ENCODE results near the gene STAT2.
"Not testable (repeated sequence)": the region's sequence is repeated elsewhere in the genome, so short reads cannot be mapped to it uniquely, and the experiment has no call there.

STAT2 gene

DNA sequence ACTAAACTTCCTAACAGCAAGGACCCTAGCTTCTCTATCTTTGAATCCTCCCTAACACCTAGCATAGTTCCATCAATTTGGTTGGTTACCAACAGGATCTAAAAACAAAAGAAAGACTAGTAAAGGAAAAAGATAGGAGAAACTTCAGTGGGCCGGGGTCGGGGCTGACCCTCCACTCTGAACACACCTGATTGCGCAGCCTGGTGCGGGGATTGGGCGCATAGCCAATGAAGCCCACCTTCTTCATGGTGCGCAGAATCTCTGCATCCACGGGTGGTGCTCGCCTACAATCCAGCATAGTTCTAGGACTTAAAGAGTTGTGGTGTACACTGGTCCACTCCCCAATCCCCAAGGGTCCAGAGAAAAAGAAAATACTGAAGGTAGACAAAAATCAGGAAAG is 33.8 kb downstream of the STAT2 start:
- DNase-seq (ENCODE audit: low read depth), result no peak

DNA sequence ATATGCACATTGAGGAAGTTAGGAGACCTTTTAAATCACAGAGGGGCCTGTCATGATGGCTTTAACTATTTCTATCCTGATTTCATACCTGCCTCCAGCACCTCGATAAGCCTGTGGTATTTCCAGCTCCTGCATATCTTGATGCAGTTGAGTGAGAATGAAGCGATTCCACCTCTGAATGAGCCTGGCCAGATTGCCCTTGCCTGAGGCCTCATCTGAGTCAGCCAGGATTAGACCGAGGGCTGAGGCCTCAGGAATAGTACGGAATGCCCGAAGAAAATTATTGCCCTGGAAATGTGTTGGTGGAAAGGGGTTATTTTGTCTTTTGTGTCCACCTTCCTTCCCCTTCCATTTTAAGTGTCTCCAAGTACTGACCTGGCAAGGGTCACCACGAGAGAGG is 35.7 kb downstream of the STAT2 start:
- no peak for DNase-seq (ENCODE audit: low read depth)

GRCh38 chr12:56321610-56322009 is 38.3 kb downstream of the STAT2 start:
- not testable (repeated sequence) for DNase-seq (ENCODE audit: low read depth)

GRCh38 chr12:56321027-56321426 is 38.9 kb downstream of the STAT2 start:
- no peak for DNase-seq (ENCODE audit: low read depth)

DNA sequence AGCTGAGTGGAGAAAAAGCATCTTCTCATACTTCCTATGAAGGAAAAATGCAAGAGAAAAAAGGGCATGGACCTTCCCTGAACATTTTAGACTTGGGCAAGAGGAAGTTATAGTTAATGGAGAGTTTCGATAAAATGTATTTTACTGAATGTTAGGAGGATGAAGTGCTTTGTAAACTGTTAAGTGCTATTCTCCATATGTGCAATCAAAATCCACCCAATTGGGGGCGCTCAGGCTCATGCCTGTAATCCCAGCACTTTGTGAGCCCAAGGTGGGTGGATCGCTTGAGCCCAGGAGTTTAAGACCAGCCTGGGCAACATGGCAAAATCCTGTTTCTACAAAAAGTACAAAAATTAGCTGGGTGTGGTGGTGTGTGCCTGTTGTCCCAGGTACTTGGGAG is 42.2 kb downstream of the STAT2 start:
- DNase-seq (ENCODE audit: low read depth), result no peak

GRCh38 chr12:56315622-56316473 is 44.1 kb downstream of the STAT2 start, which contains the start of gene CNPY2:
CNPY2 (minus strand) TSS chr12:56315988; CDS start chr12:56315217, 771 bp downstream.
- peak; percentile 86 for DNase-seq (ENCODE audit: low read depth)

GRCh38 chr12:56315249-56315621 is 44.7 kb downstream of the STAT2 start:
- no peak for DNase-seq (ENCODE audit: low read depth)

GRCh38 chr12:56311003-56311402 is 48.9 kb downstream of the STAT2 start:
- no peak for DNase-seq (ENCODE audit: low read depth)

GRCh38 chr12:56308714-56309113 is 51.2 kb downstream of the STAT2 start:
- DNase-seq (ENCODE audit: low read depth), result no peak

GRCh38 chr12:56307221-56307965 is 52.5 kb downstream of the STAT2 start:
- DNase-seq (ENCODE audit: low read depth), result no peak

- DNase-seq (ENCODE audit: low read depth), result no peak
These were observed 54.9 kb downstream of the STAT2 start for GRCh38 chr12:56304872-56305590.

DNA sequence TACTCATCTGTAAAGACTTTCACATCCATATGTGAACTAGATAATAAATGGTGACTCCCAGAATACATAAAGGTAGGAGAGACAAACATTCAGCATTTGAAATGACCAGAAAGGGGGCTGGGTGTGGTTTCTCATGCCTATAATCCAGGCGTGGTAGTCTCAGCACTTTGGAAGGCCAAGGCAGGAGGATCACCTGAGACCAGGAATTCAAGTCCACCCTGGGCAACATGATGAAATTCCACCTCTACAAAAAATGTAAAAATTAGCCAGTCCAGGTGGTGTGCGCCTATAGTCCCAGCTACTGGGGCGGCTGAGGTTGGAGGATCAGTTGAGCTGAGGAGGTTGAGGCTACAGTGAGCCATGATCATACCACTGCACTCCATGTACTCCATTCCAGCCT is 55.6 kb downstream of the STAT2 start:
- no peak for DNase-seq (ENCODE audit: low read depth)

DNA sequence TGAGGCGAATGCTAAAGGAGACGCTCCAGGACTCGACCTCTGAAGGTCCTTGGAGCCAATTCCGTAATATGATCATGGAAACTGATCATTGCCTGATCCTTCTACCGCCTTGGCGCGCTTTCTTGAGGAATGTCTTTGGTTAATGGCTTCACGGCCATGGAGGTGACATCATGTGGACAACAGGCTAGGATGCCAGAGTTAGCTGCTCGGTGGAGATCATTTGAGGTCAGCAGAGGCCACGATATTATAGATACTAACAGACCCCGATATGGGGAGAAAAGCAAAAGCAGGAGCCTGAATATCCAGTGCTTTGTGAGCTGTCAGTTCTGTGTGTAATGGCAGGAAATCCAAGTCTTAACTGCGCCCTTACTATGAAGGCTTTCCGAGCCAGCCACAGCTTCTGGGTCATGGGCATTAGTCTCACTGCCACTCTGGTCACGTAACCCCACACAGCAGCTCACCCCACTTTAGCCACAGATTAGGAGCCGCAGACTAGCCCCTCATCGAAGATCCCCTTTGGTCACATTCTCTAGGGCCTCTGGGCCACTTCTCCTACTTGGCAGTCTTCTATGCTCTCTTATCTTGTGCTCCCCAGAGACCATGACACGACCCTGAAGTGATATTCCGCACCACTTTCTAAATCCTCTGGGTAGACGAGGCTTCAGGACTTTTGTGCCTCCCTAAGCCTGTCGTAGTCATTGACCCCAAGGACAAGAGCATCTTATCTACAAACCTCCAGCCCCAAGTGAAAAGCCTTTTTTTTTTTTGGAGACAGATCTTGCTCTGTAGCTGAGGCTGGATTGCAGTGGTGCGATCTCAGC is 59.1 kb downstream of the STAT2 start:
- DNase-seq (ENCODE audit: low read depth), result no peak

- peak; percentile 97 for DNase-seq (ENCODE audit: low read depth)
These were observed 59.9 kb downstream of the STAT2 start, which contains the start of gene CS for GRCh38 chr12:56299853-56300643. CS (minus strand) TSS chr12:56300330; CDS start chr12:56300201, 129 bp downstream.

DNA sequence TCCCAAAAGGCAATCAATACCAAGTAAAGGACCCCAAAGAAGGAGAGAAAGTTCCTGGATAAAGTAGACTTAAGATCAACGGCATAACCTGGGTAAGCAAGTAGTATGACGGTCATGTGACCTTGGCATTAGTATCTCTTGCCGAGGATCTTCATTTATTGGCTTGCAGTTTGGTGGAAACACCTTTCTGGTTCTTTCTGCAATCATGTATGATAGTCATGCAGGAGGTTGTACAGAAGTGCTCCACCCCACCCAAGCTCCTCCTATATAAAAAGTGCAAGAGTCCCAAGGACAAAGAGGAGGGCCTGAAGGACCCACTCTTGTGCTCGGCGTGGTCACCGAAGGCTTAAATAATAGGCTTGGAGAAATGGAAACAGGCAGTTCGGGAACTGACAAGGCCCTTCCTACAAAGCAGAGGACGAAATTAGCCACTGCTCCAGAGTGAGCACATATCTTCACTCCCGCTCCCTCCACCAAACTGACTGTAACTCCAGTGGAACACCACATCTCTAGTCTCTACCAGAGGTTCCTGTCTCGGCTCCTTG is 60.5 kb downstream of the STAT2 start:
- DNase-seq (ENCODE audit: low read depth), result no peak

- no peak for DNase-seq (ENCODE audit: low read depth)
These were observed 61.1 kb downstream of the STAT2 start for GRCh38 chr12:56298828-56299227.

DNA sequence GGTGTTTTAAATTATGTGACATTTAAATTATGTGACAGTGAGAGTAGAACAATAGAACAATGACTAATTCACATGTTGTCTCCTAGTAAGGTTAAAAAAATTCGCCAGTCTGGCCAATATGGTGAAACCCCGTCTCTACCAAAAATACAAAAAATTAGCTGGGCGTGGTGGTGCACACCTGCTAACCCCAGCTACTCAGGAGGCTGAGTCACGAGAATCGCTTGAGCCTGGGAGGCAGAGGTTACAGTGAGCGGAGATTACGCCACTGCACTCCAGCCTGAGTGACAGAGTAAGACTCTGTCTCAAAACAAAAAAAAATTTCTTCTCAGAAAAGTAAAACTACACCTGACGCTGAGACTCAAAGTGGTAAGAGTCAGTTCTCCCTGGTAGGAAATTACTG is 62.5 kb downstream of the STAT2 start:
- no peak for DNase-seq (ENCODE audit: low read depth)

DNA sequence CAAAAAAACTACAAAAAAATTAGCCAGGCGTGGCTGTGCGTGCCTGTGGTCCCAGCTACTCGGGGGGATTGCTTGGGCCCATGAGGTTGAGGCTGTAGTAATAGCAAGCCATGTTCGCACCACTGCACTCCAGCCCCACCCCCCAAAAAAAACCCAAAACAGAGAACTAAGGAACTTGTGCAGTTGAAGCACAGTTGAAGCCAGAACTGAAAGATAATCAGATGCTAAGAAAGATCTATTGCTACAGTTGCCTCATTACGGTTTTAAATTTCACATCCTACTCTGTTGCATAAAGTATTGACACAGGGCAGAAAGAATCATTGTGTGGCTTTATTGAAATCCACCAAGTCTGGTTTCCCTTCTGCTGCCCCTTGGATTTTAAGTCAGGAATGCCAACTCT is 63.6 kb downstream of the STAT2 start:
- no peak for DNase-seq (ENCODE audit: low read depth)

GRCh38 chr12:56293795-56294194 is 66.1 kb downstream of the STAT2 start:
- no peak for DNase-seq (ENCODE audit: low read depth)

All from stimulated activated CD8-positive, alpha-beta memory T cell treated with anti-CD3 and anti-CD28 coated beads, Interleukin-7, amount 100 ng/mL, for 24 hours (primary cell).